OCI-LY1 (cell line): Measurements from ENCODE around the gene DAPK2.

ENCODE experiments used
- CTCF ChIP-seq: fragments of 200-600 bp; sonication (generic), shearing (Covaris generic); IDR thresholded peaks from 2 replicates; pipeline ENCODE4 v1.5.1; 2017; ENCODE audit warnings: mild to moderate bottlenecking, antibody characterized with exemption, low read length, moderate library complexity, mixed read lengths
- EZH2 ChIP-seq: fragments of 200-600 bp; sonication (generic), shearing (Covaris generic); IDR thresholded peaks from 2 replicates; pipeline ENCODE4 v1.8.0; 2017; ENCODE audit warnings: borderline replicate concordance, mixed run types, mild to moderate bottlenecking, antibody characterized with exemption, low read length, moderate library complexity, mixed read lengths

- TF ChIP-seq CTCF (no peak), EZH2 (no peak)
Measured at GRCh38 chr15:63915209-63915872, 130.9 kb downstream of the DAPK2 start.
